Measurements from ENCODE around the gene MAP7D2. TPM values are rescaled to one million over a fixed set of nuclear protein-coding genes. Genes with fewer than 3 reads are reported as not detected.
"Not testable (repeated sequence)": the region's sequence is repeated elsewhere in the genome, so short reads cannot be mapped to it uniquely, and the experiment has no call there.

The MAP7D2 gene
- total and polyA plus RNA-seq, 2 of the 4 experiments (the other 2 are of a cell fraction), result 0.18 to 0.19 TPM

- TF ChIP-seq, protein P1, sequence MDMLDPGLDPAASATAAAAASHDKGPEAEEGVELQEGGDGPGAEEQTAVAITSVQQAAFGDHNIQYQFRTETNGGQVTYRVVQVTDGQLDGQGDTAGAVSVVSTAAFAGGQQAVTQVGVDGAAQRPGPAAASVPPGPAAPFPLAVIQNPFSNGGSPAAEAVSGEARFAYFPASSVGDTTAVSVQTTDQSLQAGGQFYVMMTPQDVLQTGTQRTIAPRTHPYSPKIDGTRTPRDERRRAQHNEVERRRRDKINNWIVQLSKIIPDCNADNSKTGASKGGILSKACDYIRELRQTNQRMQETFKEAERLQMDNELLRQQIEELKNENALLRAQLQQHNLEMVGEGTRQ (IDR thresholded peaks at IDR 0.05; ENCODE audit: low read depth, low read length), result no peak
These were observed at the start of gene MAP7D2 (continued) for GRCh38 chrX:20116577-20117240.

- H2BK15ac ChIP-seq (ENCODE audit: low read depth, low read length); H3K14ac ChIP-seq (replicated peaks; ENCODE audit: low read depth, low read length); H2BK20ac ChIP-seq (ENCODE audit: low read depth, low read length); H3K4me3 ChIP-seq (ENCODE audit: insufficient read depth, low read depth, low read length); ATAC-seq (ENCODE audit: low read depth); H4K20me1 ChIP-seq (ENCODE audit: insufficient read depth, low read length); H3K79me1 ChIP-seq (ENCODE audit: low read depth in 1 of 2, low read length in 2 of 2); DNase-seq; H2AFZ ChIP-seq (replicated peaks; ENCODE audit: low read length, poor library complexity); H3K27ac ChIP-seq (ENCODE audit: insufficient read depth, low read length); H3K9ac ChIP-seq (ENCODE audit: low read depth, low read length); H3K18ac ChIP-seq (ENCODE audit: low read depth, low read length); H2AK9ac ChIP-seq (replicated peaks; ENCODE audit: low read depth, low read length, poor library complexity); H2BK120ac ChIP-seq (ENCODE audit: low read depth, low read length); H4K8ac ChIP-seq (ENCODE audit: low read depth in 2 of 2, low read length in 2 of 2); intact Hi-C loops (cut with micrococcal nuclease); CTCF ChIA-PET; H3K9me1 ChIP-seq (ENCODE audit: insufficient read depth, low read length); H4K91ac ChIP-seq (ENCODE audit: insufficient read depth, low read depth, low read length); H3K36me3 ChIP-seq (ENCODE audit: control insufficient read depth, insufficient read depth, low read length); H2AK5ac ChIP-seq (ENCODE audit: low read depth, low read length); H3K56ac ChIP-seq (ENCODE audit: extremely low read depth, insufficient read depth, low read length); POLR2A ChIA-PET (ENCODE audit: unreplicated experiment); H3K4me2 ChIP-seq (ENCODE audit: low read depth, low read length); in situ Hi-C loops (cut with MboI; ENCODE audit: low sequenced_read_pairs); H3K27me3 ChIP-seq (ENCODE audit: control insufficient read depth, insufficient read depth, low read length); dilution Hi-C loops (cut with HindIII; ENCODE audit: low sequenced_read_pairs, unreplicated experiment); H4K5ac ChIP-seq (ENCODE audit: low read depth, low read length); H2BK5ac ChIP-seq (ENCODE audit: low read depth, low read length, poor library complexity, severe bottlenecking); BruUV-seq (replicated peaks); H3K4ac ChIP-seq (ENCODE audit: low read depth, low read length); H3K4me1 ChIP-seq (ENCODE audit: control insufficient read depth, insufficient read depth, low read length); H3K23ac ChIP-seq (ENCODE audit: low read depth, low read length); H3K9me3 ChIP-seq (ENCODE audit: control insufficient read depth, insufficient read depth, low read length): not testable (repeated sequence)
These were observed 45.8 kb upstream of the MAP7D2 start for GRCh38 chrX:20162516-20162915.

Measured in IMR-90 (cell line).